ENCODE results near the gene UBA3. TPM values are rescaled to one million over a fixed set of nuclear protein-coding genes. Genes with fewer than 3 reads are reported as not detected.

Gene UBA3
- total RNA-seq, 1 experiment from 2014 or later, result 45.6 TPM

- intact Hi-C loops (cut with micrococcal nuclease), result no loop called here
- ChIA-PET POLR2A (no interaction called here), CTCF (interaction anchor here (0.6 kb wide), 1 partner anchor 20 kb away, joined by 4 read pairs; no protein-coding TSS in a partner anchor), RAD21 (ENCODE audit: low non-redundant PET in 1 of 2, low total read pairs in 2 of 2, uncharacterized antibody in 2 of 2, unreplicated experiment in 2 of 2) (no interaction called here)
- no peak overlapping the region for H3K4me2 ChIP-seq (ENCODE audit: low read length)
- peaks cover 25% of the 10 kb centered on the region for H3K79me2 ChIP-seq (ENCODE audit: insufficient read depth, low read length)
- no peaks in the 10 kb centered on the region for H3K4me1 ChIP-seq (ENCODE audit: control insufficient read depth in 1 of 2, insufficient read depth in 2 of 2, low read length in 2 of 2)
- no peak for DNase-seq (ENCODE audit: low read depth, low spot score)
- H3K9ac ChIP-seq (ENCODE audit: low read length), result no peak overlapping the region
- H3K27me3 ChIP-seq (ENCODE audit: insufficient read depth, low read length), result no peaks in the 10 kb centered on the region
- TF ChIP-seq EGR1 (IDR thresholded peaks at IDR 0.05; ENCODE audit: low read depth) (no peak), JUND (IDR thresholded peaks at IDR 0.05) (no peak), CTCF (IDR thresholded peaks at IDR 0.05 in 2 of 3, conservative IDR thresholded peaks at IDR 0.05 in 1 of 3; ENCODE audit: borderline replicate concordance in 1 of 3, insufficient read depth in 1 of 3, low read depth in 2 of 3, low read length in 2 of 3) (no peak), RAD21 (IDR thresholded peaks at IDR 0.05; ENCODE audit: low read depth) (no peak), EZH2phosphoT487 (IDR thresholded peaks at IDR 0.05; ENCODE audit: borderline replicate concordance) (no peak), ZNF274 (IDR thresholded peaks at IDR 0.05; ENCODE audit: low read depth, low read length) (no peak), SIN3A (IDR thresholded peaks at IDR 0.05; ENCODE audit: low read depth) (no peak), FOSL1 (IDR thresholded peaks at IDR 0.05; ENCODE audit: low read depth) (no peak), TCF7L2 (IDR thresholded peaks at IDR 0.05; ENCODE audit: borderline replicate concordance, extremely low read depth, insufficient read depth, insufficient read length) (no peak), CEBPB (IDR thresholded peaks at IDR 0.05; ENCODE audit: low read depth) (no peak), ZBTB33 (IDR thresholded peaks at IDR 0.05; ENCODE audit: extremely low read depth, insufficient replicate concordance, low read length) (no peak), REST (IDR thresholded peaks at IDR 0.05; ENCODE audit: low read depth) (no peak), ZFX (IDR thresholded peaks at IDR 0.05) (no peak), YY1 (IDR thresholded peaks at IDR 0.05; ENCODE audit: extremely low read depth, insufficient replicate concordance, low read depth, low read length) (no peak), ELF1 (IDR thresholded peaks at IDR 0.05; ENCODE audit: borderline replicate concordance, low read depth) (no peak), SP1 (IDR thresholded peaks at IDR 0.05; ENCODE audit: low read depth) (no peak)
- H3K27ac ChIP-seq (ENCODE audit: low read depth, low read length), result no peak overlapping the region
- peaks cover 22 to 51% of the 10 kb centered on the region in 2 experiments; a peak in 3 of 4 replicates for H3K36me3 ChIP-seq (ENCODE audit: control insufficient read depth in 1 of 2, insufficient read depth in 2 of 2, low read length in 2 of 2)
- no TSS peak for BruUV-seq (replicated peaks)
- no peaks in the 10 kb centered on the region for H4K20me1 ChIP-seq (ENCODE audit: insufficient read depth)
- H3K9me3 ChIP-seq (ENCODE audit: control insufficient read depth in 1 of 2, insufficient read depth in 1 of 2, low read depth in 1 of 2, low read length in 2 of 2), result no peaks in the 10 kb centered on the region
- H2AFZ ChIP-seq (ENCODE audit: low read depth, low read length, poor library complexity, severe bottlenecking), result no peak overlapping the region
- H3K9me2 ChIP-seq (ENCODE audit: insufficient read depth), result no peaks in the 10 kb centered on the region
- ATAC-seq, result no peak
- no peak overlapping the region for H3K4me3 ChIP-seq (replicated peaks in 1 of 2; ENCODE audit: low read depth in 1 of 2, low read length in 2 of 2)
These were observed 35.6 kb downstream of the UBA3 start for GRCh38 chr3:69044608-69045007.

All from HCT116 (cell line).